Measurements from ENCODE around the gene MED25. TPM values are rescaled to one million over a fixed set of nuclear protein-coding genes. Genes with fewer than 3 reads are reported as not detected.

MED25 gene
- polyA plus RNA-seq, 3 donors, result 13.9 to 52.9 (median 18.5) TPM

- Mint-ChIP-seq H3K36me3 (peaks cover 8 to 9% of the 10 kb centered on the region in 2 donors), H3K9me3 (peaks cover 4 to 11% (median 8%) of the 10 kb centered on the region in 7 donors), H3K4me3 (peak overlapping the region in 1 of 2 donors; percentile 57), H3K27me3 (ENCODE audit: low read depth in 3 of 3) (peaks cover 13 to 14% (median 13%) of the 10 kb centered on the region in 3 donors), H3K27ac (peak overlapping the region; percentile 66 to 90 (median 81)), H3K4me1 (peaks cover 53% of the 10 kb centered on the region)
- Histone ChIP-seq H2AFZ (ENCODE audit: insufficient read depth, low read depth, low read length, poor library complexity, severe bottlenecking) (no peak overlapping the region), H3K4me2 (replicated peaks; ENCODE audit: extremely low read depth, low read length, poor library complexity, severe bottlenecking) (peak overlapping the region; percentile 33), H3K27me3 (ENCODE audit: control insufficient read depth in 2 of 2, insufficient read depth in 2 of 2, low read length in 2 of 2) (peaks cover 7 to 12% of the 10 kb centered on the region in 2 donors), H3K9me3 (replicated peaks in 1 of 2; ENCODE audit: control insufficient read depth in 1 of 2, insufficient read depth in 1 of 2, low read length in 2 of 2) (peaks cover 4% of the 10 kb centered on the region in 2 donors), H3K27ac (ENCODE audit: low read depth in 1 of 2, low read length in 2 of 2) (peak overlapping the region; percentile 11 to 49), H3K36me3 (replicated peaks in 1 of 2; ENCODE audit: control insufficient read depth in 1 of 2, insufficient read depth in 2 of 2, low read length in 2 of 2) (no peaks in the 10 kb centered on the region), H3K9ac (ENCODE audit: insufficient read depth, low read length, poor library complexity, severe bottlenecking) (no peak overlapping the region), H3K4me1 (ENCODE audit: control insufficient read depth in 1 of 2, insufficient read depth in 2 of 2, low read length in 2 of 2) (peaks cover 49 to 63% of the 10 kb centered on the region in 2 donors), H3K79me2 (ENCODE audit: insufficient read depth, low read length) (peaks cover 13% of the 10 kb centered on the region), H4K20me1 (ENCODE audit: insufficient read depth, low read length) (peaks cover 14% of the 10 kb centered on the region), H3K4me3 (replicated peaks in 1 of 3; ENCODE audit: low read depth in 2 of 3, low read length in 3 of 3) (peak overlapping the region in 1 of 3 experiments; percentile 46)
- intact Hi-C loops (cut with micrococcal nuclease), result no loop called here
- TF ChIP-seq CTCF (IDR thresholded peaks at IDR 0.05), result no peak
- peak; percentile 58 to 79 (median 71) for DNase-seq
- WGBS (ENCODE audit: insufficient coverage), result 97% methylated on average over 6 of the region's 10 CpGs
Observed at GRCh38 chr19:49847731-49848696, 29.9 kb downstream of the MED25 start.

GRCh38 chr19:49848938-49849337 lies 30.8 kb downstream of the MED25 start:
- no peak overlapping the region for H3K4me2 ChIP-seq (replicated peaks; ENCODE audit: extremely low read depth, low read length, poor library complexity, severe bottlenecking)

More at GRCh38 chr19:49848938-49849337, 30.8 kb downstream of the MED25 start:
- intact Hi-C loops (cut with micrococcal nuclease), result no loop called here
- H3K27me3 Mint-ChIP-seq (ENCODE audit: low read depth in 3 of 3), result peaks cover 13 to 17% (median 14%) of the 10 kb centered on the region in 3 donors
- Histone ChIP-seq H3K36me3 (replicated peaks in 1 of 2; ENCODE audit: control insufficient read depth in 1 of 2, insufficient read depth in 2 of 2, low read length in 2 of 2) (no peaks in the 10 kb centered on the region), H3K27ac (ENCODE audit: low read depth in 1 of 2, low read length in 2 of 2) (peak overlapping the region in 1 of 2 donors; percentile 49), H2AFZ (ENCODE audit: insufficient read depth, low read depth, low read length, poor library complexity, severe bottlenecking) (no peak overlapping the region), H3K27me3 (ENCODE audit: control insufficient read depth in 2 of 2, insufficient read depth in 2 of 2, low read length in 2 of 2) (peaks cover 7 to 12% of the 10 kb centered on the region in 2 donors), H3K9me3 (replicated peaks in 1 of 2; ENCODE audit: control insufficient read depth in 1 of 2, insufficient read depth in 1 of 2, low read length in 2 of 2) (peaks cover 4% of the 10 kb centered on the region in 2 donors), H3K4me1 (ENCODE audit: control insufficient read depth in 1 of 2, insufficient read depth in 2 of 2, low read length in 2 of 2) (peaks cover 47 to 55% of the 10 kb centered on the region in 2 donors), H3K9ac (ENCODE audit: insufficient read depth, low read length, poor library complexity, severe bottlenecking) (no peak overlapping the region), H3K79me2 (ENCODE audit: insufficient read depth, low read length) (peaks cover 20% of the 10 kb centered on the region), H4K20me1 (ENCODE audit: insufficient read depth, low read length) (peaks cover 21% of the 10 kb centered on the region), H3K4me3 (replicated peaks in 1 of 3; ENCODE audit: low read depth in 2 of 3, low read length in 3 of 3) (peak overlapping the region in 1 of 3 experiments; percentile 46)
- peaks cover 55% of the 10 kb centered on the region for H3K4me1 Mint-ChIP-seq
- H3K9me3 Mint-ChIP-seq, result peaks cover 4 to 11% (median 8%) of the 10 kb centered on the region in 7 donors
- peak in 1 of 3 donors; percentile 31 for DNase-seq
- peak overlapping the region in 1 of 2 donors; percentile 28 for H3K4me3 Mint-ChIP-seq
- WGBS (ENCODE audit: insufficient coverage), result no CpG with 5 or more reads among the region's 3 CpGs
- H3K27ac Mint-ChIP-seq, result peak overlapping the region; percentile 64 to 90 (median 81)
- H3K36me3 Mint-ChIP-seq, result peaks cover 8 to 9% of the 10 kb centered on the region in 2 donors
- TF ChIP-seq CTCF (IDR thresholded peaks at IDR 0.05), result no peak
